NK-92 (cell line): Measurements from ENCODE around the gene APLNR.
"Not testable (repeated sequence)": the region's sequence is repeated elsewhere in the genome, so short reads cannot be mapped to it uniquely, and the experiment has no call there.

Source experiments
- DNase-seq: peaks from one replicate; lab custom pipeline; 2025; ENCODE audit not compliant: unreplicated experiment; lab: John Stamatoyannopoulos, UW

APLNR gene

GRCh38 chr11:57237204-57237681, at the start of gene APLNR:
TSS of gene APLNR (minus strand) at chr11:57237250. CDS start at chr11:57237004, 246 bp downstream.
- no peak for DNase-seq

- DNase-seq = no peak
Observed at GRCh38 chr11:57283231-57283990, 46.4 kb upstream of the APLNR start.

- DNase-seq = not testable (repeated sequence)
Observed at GRCh38 chr11:57281546-57281945, 44.5 kb upstream of the APLNR start.

- DNase-seq = no peak
Observed at GRCh38 chr11:57279116-57279515, 42.1 kb upstream of the APLNR start.

GRCh38 chr11:57278721-57279095, 41.7 kb upstream of the APLNR start:
- no peak for DNase-seq

- no peak for DNase-seq
Observed at GRCh38 chr11:57277845-57278720, 41.0 kb upstream of the APLNR start.

GRCh38 chr11:57276971-57277675, 40.1 kb upstream of the APLNR start:
- no peak for DNase-seq

- no peak for DNase-seq
Observed at GRCh38 chr11:57276169-57276970, 39.3 kb upstream of the APLNR start.

- no peak for DNase-seq
Observed at GRCh38 chr11:57275582-57275981, 38.5 kb upstream of the APLNR start.

GRCh38 chr11:57274904-57275498, 38.0 kb upstream of the APLNR start:
- no peak for DNase-seq

- no peak for DNase-seq
Observed at GRCh38 chr11:57273448-57274058, 36.5 kb upstream of the APLNR start.

- DNase-seq = no peak
Observed at GRCh38 chr11:57269571-57270021, 32.5 kb upstream of the APLNR start.

GRCh38 chr11:57266157-57266556, 29.1 kb upstream of the APLNR start:
- no peak for DNase-seq

GRCh38 chr11:57263351-57263750, 26.3 kb upstream of the APLNR start:
- DNase-seq = no peak

- DNase-seq = no peak
Observed at GRCh38 chr11:57262157-57262556, 25.1 kb upstream of the APLNR start.

GRCh38 chr11:57260937-57261783, 24.1 kb upstream of the APLNR start:
- no peak for DNase-seq

GRCh38 chr11:57256119-57256518, 19.1 kb upstream of the APLNR start:
- DNase-seq = no peak

GRCh38 chr11:57255618-57256017, 18.6 kb upstream of the APLNR start:
- no peak for DNase-seq

GRCh38 chr11:57254631-57255030, 17.6 kb upstream of the APLNR start:
- no peak for DNase-seq
